GM12865 (cell line): ENCODE data around the gene ATXN1.

ENCODE experiments used
- DNase-seq: peaks from one replicate; pipeline ENCODE4 v3.0.0; 2010; ENCODE audit warnings: low read depth
- H3K4me3 ChIP-seq: 2 replicates; pipeline ENCODE4 v1.5.1; 2011; ENCODE audit warnings: mild to moderate bottlenecking, low read depth, low read length, control low read depth
- CTCF ChIP-seq: IDR thresholded peaks from 2 replicates; pipeline ENCODE4 v1.5.1; 2011; ENCODE audit warnings: low read length, control low read depth, low read depth, inconsistent platforms; ENCODE audit not compliant: insufficient read depth; ENCODE audit errors: missing control alignments

Gene ATXN1

GRCh38 chr6:16256781-16257180 is 504.5 kb downstream of the ATXN1 start:
- no peak overlapping the region for H3K4me3 ChIP-seq
- no peak for TF ChIP-seq CTCF
- DNase-seq = no peak

GRCh38 chr6:16254535-16254934 is 506.7 kb downstream of the ATXN1 start:
- DNase-seq = no peak
- no peak for TF ChIP-seq CTCF

GRCh38 chr6:16253399-16254144 is 507.7 kb downstream of the ATXN1 start:
- no peak overlapping the region for H3K4me3 ChIP-seq
- DNase-seq = no peak
- no peak for TF ChIP-seq CTCF

More at GRCh38 chr6:16254535-16254934, 506.7 kb downstream of the ATXN1 start:
- H3K4me3 ChIP-seq = no peak overlapping the region

- DNase-seq = no peak
- TF ChIP-seq CTCF = no peak
These were observed 508.5 kb downstream of the ATXN1 start for GRCh38 chr6:16252686-16253299.

GRCh38 chr6:16251706-16252105 is 509.6 kb downstream of the ATXN1 start:
- no peak for DNase-seq
- TF ChIP-seq CTCF = no peak
- H3K4me3 ChIP-seq = no peak overlapping the region

More at GRCh38 chr6:16252686-16253299, 508.5 kb downstream of the ATXN1 start:
- no peak overlapping the region for H3K4me3 ChIP-seq

GRCh38 chr6:16249971-16250370 is 511.3 kb downstream of the ATXN1 start:
- no peak overlapping the region for H3K4me3 ChIP-seq
- TF ChIP-seq CTCF = no peak
- no peak for DNase-seq
